HCT116 (cell line): Measurements from ENCODE around the gene RHBDD2.

Experiments used
- EZH2 ChIP-seq: fragments of 200-600 bp; sonication (generic); IDR thresholded peaks from 2 replicates; pipeline ENCODE4 v1.6.1; 2017; ENCODE audit warnings: antibody characterized with exemption, mixed run types
- POLR2A ChIP-seq: IDR thresholded peaks from 2 replicates; pipeline ENCODE4 v1.7.0; 2011; ENCODE audit warnings: borderline replicate concordance; ENCODE audit not compliant: insufficient read depth, insufficient read length; ENCODE audit errors: extremely low read depth
- POLR2AphosphoS5 ChIP-seq: IDR thresholded peaks from 2 replicates; pipeline ENCODE4 v1.6.1; 2011; ENCODE audit warnings: mild to moderate bottlenecking, low read depth, low read length, moderate library complexity
- TF ChIP-seq, protein P1 (sequence below), 3 experiments: fragments of 200-600 bp in 1 of 3; sonication (generic) in 1 of 3; IDR thresholded peaks in 2 of 3; conservative IDR thresholded peaks in 1 of 3; 2 replicates each; pipeline ENCODE4 v1.5.1; 2012 to 2017; ENCODE audit warnings: low read depth in 2 of 3, low read length in 2 of 3, antibody characterized with exemption in 1 of 3, borderline replicate concordance in 1 of 3, control low read depth in 1 of 3, mild to moderate bottlenecking in 1 of 3, mixed read lengths in 1 of 3, mixed run types in 1 of 3, moderate library complexity in 1 of 3; ENCODE audit not compliant: insufficient read depth in 1 of 3

DNA sequence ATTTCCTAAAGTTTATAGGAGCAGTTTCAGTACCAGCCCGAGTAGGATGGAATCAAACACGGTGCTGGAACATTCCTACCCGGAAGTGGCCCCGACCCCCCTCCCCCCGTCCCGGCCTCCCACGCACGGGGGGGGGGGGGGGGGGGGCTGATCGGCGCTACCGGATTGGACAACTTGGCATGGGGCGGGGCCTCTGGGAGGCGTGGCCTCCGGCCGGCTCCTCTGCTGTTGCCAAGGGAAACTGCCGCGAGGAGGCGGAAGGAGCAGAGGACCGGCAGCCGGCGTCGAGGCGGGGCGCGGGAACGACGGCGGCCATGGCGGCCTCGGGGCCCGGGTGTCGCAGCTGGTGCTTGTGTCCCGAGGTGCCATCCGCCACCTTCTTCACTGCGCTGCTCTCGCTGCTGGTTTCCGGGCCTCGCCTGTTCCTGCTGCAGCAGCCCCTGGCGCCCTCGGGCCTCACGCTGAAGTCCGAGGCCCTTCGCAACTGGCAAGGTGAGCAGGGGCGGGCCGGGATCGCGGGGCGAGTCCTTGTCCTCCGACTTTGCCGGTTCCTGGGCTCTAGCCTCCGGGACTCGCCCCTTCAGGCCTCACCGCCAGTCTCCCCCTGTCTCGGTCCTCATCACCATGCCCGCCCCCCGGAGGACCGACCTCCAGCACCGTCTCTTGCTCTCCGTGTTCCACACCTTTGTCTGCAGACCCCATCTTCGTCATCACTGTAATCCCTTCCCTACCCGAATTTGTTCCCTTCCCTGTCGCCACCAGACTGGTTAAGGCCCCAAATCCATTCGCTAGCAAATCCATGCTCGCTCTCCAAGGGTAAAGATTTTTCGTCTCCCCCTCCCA, at the start of gene RHBDD2:
- TF ChIP-seq, protein P1, sequence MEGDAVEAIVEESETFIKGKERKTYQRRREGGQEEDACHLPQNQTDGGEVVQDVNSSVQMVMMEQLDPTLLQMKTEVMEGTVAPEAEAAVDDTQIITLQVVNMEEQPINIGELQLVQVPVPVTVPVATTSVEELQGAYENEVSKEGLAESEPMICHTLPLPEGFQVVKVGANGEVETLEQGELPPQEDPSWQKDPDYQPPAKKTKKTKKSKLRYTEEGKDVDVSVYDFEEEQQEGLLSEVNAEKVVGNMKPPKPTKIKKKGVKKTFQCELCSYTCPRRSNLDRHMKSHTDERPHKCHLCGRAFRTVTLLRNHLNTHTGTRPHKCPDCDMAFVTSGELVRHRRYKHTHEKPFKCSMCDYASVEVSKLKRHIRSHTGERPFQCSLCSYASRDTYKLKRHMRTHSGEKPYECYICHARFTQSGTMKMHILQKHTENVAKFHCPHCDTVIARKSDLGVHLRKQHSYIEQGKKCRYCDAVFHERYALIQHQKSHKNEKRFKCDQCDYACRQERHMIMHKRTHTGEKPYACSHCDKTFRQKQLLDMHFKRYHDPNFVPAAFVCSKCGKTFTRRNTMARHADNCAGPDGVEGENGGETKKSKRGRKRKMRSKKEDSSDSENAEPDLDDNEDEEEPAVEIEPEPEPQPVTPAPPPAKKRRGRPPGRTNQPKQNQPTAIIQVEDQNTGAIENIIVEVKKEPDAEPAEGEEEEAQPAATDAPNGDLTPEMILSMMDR (IDR thresholded peaks at IDR 0.05 in 2 of 3, conservative IDR thresholded peaks at IDR 0.05 in 1 of 3; ENCODE audit: borderline replicate concordance in 1 of 3, insufficient read depth in 1 of 3, low read depth in 2 of 3, low read length in 2 of 3) = no peak
- TF ChIP-seq POLR2AphosphoS5 (peak; percentile 97), EZH2 (no peak), POLR2A (peak; percentile 59)
